ENCODE data around the gene PITPNM2.

PITPNM2 gene

DNA sequence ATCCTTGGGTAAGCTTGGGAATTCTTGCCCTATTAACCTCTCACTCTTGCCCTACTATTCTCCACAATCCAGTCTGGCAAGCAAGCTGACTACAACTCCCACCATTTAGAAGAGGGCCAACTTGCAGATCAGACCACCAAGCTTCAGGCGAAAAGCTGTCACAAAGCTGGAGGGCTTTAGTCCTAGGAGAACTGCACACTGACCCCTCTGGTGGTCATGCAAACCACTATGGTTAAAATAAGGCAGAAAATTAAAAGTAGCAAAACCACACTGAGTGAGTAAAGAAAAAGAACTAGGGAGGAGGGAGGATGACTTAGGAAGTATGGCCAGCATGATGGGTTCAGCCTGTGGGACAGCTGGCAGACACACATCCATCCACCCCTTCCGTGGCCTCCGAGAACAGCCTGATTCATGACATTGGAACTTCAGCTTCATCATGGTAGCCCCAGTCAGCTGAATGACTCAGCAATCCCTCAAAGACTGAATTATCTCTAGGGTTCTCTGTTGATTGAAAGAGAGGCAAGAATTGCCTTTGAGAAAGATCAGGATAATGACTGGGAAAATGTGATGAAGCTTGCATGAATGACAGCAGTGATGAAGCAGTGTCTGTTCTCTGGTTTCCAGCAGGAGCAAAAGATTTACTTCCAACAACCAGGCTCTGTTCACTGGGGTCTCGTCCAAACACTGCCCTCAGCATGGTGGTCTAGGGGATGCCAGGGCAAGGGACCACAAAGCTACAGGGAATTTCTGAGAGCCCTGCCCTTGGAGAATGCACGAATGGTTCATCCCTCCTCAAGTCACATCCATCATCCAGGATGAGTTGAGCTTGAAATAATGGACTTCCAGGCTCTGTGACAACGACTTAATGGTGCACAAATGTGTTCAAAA lies 24.4 kb downstream of the PITPNM2 start:
- H3K27me3 ChIP-seq (ENCODE audit: insufficient read depth, low read length) = no peaks in the 10 kb centered on the region
- no peaks in the 10 kb centered on the region for H3K9me3 ChIP-seq (ENCODE audit: low read length)
- no peak overlapping the region for H3K4me3 ChIP-seq (ENCODE audit: low read length)
- no peaks in the 10 kb centered on the region for H3K36me3 ChIP-seq (ENCODE audit: insufficient read depth, low read length)
- peaks cover 11% of the 10 kb centered on the region for H3K4me1 ChIP-seq (ENCODE audit: insufficient read depth, low read length)
- H2AFZ ChIP-seq (ENCODE audit: low read depth, low read length) = no peak overlapping the region

DNA sequence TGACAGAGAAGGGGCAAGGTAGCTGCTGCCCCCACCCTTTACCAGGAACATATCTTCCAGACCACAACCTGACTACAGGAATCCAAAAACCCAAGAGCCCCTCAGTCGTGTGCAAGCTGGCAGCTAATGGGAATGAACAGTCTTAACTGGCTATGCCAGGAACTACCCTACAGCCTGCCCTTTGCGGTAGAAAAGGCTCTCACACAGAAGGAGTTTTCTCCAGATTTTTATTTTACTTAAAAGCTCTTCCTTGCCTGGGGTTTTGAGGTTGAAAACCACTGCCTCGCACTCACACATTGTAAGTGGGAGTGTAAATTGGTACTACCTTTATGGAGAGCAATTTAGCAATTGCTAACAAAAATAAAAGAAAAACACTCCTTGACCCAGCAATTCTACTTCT lies 28.3 kb downstream of the PITPNM2 start:
- Histone ChIP-seq H3K36me3 (ENCODE audit: insufficient read depth, low read length) (no peaks in the 10 kb centered on the region), H3K9me3 (ENCODE audit: low read length) (no peaks in the 10 kb centered on the region), H3K27me3 (ENCODE audit: insufficient read depth, low read length) (no peaks in the 10 kb centered on the region), H3K4me3 (ENCODE audit: low read length) (no peak overlapping the region), H3K4me1 (ENCODE audit: insufficient read depth, low read length) (peaks cover 11% of the 10 kb centered on the region), H2AFZ (ENCODE audit: low read depth, low read length) (no peak overlapping the region)

DNA sequence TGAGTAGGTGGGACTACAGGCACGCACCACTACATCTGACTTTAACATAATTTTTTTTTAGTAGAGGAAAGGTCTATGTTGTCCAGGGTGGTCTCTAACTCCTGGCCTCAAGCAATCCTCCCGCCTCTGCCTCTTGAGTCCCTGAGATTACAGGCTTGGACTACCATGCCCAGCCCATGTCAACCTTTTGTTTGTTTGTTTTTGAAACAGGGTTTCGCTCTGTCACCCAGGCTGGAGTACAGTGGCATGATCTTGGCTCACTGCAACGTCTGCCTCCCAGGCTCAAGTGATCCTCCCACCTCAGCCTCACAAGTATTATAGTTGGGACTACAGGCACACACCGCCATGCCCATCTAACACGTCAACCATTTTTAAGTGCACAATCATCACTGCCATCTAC lies 29.2 kb downstream of the PITPNM2 start:
- Histone ChIP-seq H3K4me1 (ENCODE audit: insufficient read depth, low read length) (peaks cover 6% of the 10 kb centered on the region), H3K9me3 (ENCODE audit: low read length) (no peaks in the 10 kb centered on the region), H2AFZ (ENCODE audit: low read depth, low read length) (no peak overlapping the region), H3K36me3 (ENCODE audit: insufficient read depth, low read length) (no peaks in the 10 kb centered on the region), H3K4me3 (ENCODE audit: low read length) (no peak overlapping the region), H3K27me3 (ENCODE audit: insufficient read depth, low read length) (no peaks in the 10 kb centered on the region)

DNA sequence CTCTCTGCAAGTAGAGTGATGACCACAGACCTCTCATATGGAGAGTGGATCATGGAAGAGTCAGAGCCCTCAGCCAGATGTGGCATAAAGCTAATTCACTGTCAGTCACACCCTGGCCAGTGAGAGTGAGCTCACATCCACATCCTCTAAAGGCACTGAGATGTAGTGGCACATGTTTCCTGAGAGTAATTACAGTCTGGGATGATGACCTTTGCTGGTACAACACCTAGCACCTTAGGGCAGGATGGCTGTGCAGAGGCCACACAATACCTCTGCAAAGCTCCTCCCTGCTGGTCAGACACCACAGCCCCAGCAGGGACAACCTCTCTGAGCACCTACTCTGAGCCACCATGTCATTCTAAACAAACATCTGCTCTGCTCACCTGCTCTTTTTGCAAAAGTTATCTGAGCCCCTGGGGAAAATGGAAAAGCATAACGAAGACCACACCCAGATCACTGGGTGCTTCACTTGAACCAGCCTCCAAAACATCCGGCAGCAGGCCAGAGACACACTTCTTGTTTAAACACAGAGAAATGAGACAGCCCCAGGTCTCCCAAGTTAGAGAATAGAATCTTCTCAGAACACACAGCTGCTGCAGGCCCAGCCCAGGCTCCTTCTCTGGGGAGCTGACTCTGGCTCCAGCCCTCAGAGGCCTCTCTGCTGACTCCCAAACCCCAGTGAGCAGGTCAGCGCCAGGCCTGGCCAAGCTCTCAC lies 30.3 kb downstream of the PITPNM2 start:
- H3K4me3 ChIP-seq (ENCODE audit: low read length) = no peak overlapping the region
- no peaks in the 10 kb centered on the region for H3K36me3 ChIP-seq (ENCODE audit: insufficient read depth, low read length)
- no peaks in the 10 kb centered on the region for H3K27me3 ChIP-seq (ENCODE audit: insufficient read depth, low read length)
- no peaks in the 10 kb centered on the region for H3K9me3 ChIP-seq (ENCODE audit: low read length)
- H2AFZ ChIP-seq (ENCODE audit: low read depth, low read length) = no peak overlapping the region
- H3K4me1 ChIP-seq (ENCODE audit: insufficient read depth, low read length) = peaks cover 5% of the 10 kb centered on the region

DNA sequence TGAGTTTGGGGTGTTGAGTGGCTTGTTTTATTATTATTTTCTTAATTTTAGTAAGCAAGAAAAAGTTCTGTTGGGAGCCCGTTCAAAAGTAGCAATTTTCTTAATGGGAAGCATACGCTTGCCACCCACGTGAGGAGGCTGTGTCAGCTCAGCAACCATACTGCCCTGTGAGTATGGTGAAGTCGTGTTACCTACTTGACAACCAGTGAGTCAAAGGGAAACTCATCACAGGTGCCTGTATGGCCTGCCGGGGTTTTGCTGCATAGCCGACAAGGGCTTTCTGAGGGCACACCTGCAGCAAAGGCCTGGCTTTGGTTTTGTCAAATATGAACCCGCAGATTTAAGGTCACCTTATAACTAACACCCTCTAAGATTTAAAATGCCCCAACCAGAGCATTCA lies 31.1 kb downstream of the PITPNM2 start:
- Histone ChIP-seq H3K36me3 (ENCODE audit: insufficient read depth, low read length) (no peaks in the 10 kb centered on the region), H2AFZ (ENCODE audit: low read depth, low read length) (no peak overlapping the region), H3K4me1 (ENCODE audit: insufficient read depth, low read length) (peaks cover 9% of the 10 kb centered on the region), H3K9me3 (ENCODE audit: low read length) (no peaks in the 10 kb centered on the region), H3K27me3 (ENCODE audit: insufficient read depth, low read length) (no peaks in the 10 kb centered on the region), H3K4me3 (ENCODE audit: low read length) (no peak overlapping the region)

DNA sequence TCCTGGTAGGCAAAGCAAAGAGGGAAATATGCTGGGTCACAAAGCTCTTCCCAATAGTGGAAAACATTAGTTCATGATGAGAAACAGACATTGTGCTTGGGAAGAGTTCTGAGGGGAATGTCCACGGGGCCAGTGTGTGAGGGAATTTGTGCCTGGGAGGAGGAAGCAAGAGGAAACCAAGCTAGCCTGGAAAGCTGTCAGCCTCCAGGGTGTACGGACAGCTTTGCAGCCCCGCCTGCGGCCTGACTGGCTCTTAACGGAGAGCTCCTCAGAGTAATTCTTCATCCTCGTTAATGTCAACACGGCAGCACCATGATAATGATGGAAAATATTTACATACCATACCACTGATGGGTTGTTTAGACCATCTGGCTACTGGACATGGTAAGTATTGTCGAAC lies 32.4 kb downstream of the PITPNM2 start:
- Histone ChIP-seq H2AFZ (ENCODE audit: low read depth, low read length) (no peak overlapping the region), H3K4me3 (ENCODE audit: low read length) (no peak overlapping the region), H3K36me3 (ENCODE audit: insufficient read depth, low read length) (no peaks in the 10 kb centered on the region), H3K4me1 (ENCODE audit: insufficient read depth, low read length) (peaks cover 9% of the 10 kb centered on the region), H3K9me3 (ENCODE audit: low read length) (no peaks in the 10 kb centered on the region), H3K27me3 (ENCODE audit: insufficient read depth, low read length) (no peaks in the 10 kb centered on the region)

DNA sequence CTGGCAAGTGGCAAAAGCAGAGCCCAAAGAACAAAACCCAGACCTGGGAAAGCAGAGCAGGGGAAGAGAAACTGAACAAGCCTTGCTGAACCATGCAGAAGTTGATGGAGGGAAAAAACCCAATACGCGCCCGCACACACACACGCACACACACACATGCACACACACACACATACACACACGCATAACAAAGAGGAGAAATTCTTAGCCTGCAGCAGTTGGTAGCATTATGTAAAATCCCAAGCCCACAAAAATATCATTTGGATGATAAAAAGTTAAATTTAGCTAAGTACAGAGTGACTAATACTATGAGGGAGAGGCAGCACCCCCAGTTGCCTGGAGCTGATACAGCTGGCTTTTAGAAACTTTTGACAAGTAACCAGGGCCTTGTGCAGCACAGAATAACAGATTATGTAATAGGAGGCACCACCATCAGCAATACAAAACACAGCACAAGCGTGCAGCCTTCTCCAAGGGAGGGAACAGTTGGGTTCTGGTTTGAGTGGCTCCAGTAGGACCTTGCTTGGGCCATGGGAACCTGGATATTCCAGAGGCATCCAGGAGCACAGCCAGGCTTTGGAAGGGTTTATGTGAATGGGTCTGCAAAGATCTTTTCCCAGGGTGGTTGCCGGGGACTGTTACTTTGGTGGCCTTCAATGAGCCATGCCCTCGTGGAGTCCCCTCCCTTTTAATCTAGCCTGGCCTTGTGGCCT lies 35.3 kb downstream of the PITPNM2 start:
- H3K4me1 ChIP-seq (ENCODE audit: insufficient read depth, low read length) = peaks cover 32% of the 10 kb centered on the region
- H2AFZ ChIP-seq (ENCODE audit: low read depth, low read length) = no peak overlapping the region
- no peaks in the 10 kb centered on the region for H3K27me3 ChIP-seq (ENCODE audit: insufficient read depth, low read length)
- H3K4me3 ChIP-seq (ENCODE audit: low read length) = no peak overlapping the region
- no peaks in the 10 kb centered on the region for H3K36me3 ChIP-seq (ENCODE audit: insufficient read depth, low read length)
- no peaks in the 10 kb centered on the region for H3K9me3 ChIP-seq (ENCODE audit: low read length)

DNA sequence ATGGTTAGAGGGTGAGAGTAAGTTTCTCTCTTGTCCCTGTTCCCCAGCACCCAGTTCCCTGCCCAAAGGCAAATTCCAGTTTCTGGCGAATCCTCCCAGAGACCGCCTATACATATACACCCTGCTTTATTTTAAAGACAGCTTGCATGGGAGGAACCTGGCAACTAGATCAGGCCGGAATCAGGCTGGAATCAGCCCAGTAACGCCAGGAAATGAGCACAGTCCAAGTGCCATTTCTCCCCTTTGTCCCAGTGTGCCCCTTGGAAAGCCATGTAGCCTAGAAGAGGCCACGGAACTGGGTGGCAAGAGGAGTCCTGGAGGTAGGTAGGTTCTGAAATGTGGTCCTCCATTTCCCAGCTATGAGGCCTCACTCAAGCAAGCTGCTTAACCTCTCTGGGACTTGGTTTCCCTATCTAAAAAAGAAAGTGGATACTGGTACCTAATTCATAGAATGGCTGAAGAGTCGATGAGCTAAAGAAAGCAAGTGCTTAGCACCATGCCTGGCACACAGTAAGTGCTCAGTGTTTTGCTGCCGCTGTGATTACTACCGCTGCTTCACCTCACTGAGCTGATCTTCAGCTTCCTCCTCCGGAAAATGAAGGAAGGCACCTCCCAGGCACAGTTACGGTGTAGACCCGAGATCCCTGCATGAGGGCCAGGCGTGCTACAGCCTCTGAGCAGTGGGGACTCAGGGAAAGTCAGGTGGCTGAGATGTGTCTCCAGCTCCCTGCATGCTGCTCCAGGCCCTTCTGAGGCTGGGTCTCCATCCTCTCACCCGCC lies 36.4 kb downstream of the PITPNM2 start:
- Histone ChIP-seq H3K36me3 (ENCODE audit: insufficient read depth, low read length) (no peaks in the 10 kb centered on the region), H3K4me1 (ENCODE audit: insufficient read depth, low read length) (peaks cover 32% of the 10 kb centered on the region), H3K27me3 (ENCODE audit: insufficient read depth, low read length) (no peaks in the 10 kb centered on the region), H2AFZ (ENCODE audit: low read depth, low read length) (no peak overlapping the region), H3K4me3 (ENCODE audit: low read length) (no peak overlapping the region), H3K9me3 (ENCODE audit: low read length) (no peaks in the 10 kb centered on the region)

DNA sequence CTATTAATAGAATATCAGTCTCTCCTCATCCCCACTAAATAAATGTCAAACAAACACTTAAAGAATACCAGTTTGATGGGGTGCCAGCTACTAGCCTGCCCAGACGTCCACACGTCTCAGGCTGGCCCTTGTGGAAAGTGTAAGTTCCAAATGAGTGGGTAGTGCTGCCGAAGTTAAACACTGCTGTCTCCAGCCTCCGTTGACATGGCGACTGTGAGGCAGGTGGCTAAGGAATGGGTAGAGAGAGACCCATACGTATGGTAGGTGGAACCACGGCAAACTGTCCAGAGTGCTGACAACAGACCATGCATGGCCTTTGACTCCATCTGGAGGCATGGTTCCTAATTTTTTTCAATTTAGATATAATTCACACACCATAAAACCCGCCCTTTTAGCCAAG lies 37.9 kb downstream of the PITPNM2 start:
- Histone ChIP-seq H3K4me1 (ENCODE audit: insufficient read depth, low read length) (peaks cover 32% of the 10 kb centered on the region), H3K9me3 (ENCODE audit: low read length) (no peaks in the 10 kb centered on the region), H3K4me3 (ENCODE audit: low read length) (no peak overlapping the region), H3K36me3 (ENCODE audit: insufficient read depth, low read length) (no peaks in the 10 kb centered on the region), H3K27me3 (ENCODE audit: insufficient read depth, low read length) (no peaks in the 10 kb centered on the region), H2AFZ (ENCODE audit: low read depth, low read length) (no peak overlapping the region)

DNA sequence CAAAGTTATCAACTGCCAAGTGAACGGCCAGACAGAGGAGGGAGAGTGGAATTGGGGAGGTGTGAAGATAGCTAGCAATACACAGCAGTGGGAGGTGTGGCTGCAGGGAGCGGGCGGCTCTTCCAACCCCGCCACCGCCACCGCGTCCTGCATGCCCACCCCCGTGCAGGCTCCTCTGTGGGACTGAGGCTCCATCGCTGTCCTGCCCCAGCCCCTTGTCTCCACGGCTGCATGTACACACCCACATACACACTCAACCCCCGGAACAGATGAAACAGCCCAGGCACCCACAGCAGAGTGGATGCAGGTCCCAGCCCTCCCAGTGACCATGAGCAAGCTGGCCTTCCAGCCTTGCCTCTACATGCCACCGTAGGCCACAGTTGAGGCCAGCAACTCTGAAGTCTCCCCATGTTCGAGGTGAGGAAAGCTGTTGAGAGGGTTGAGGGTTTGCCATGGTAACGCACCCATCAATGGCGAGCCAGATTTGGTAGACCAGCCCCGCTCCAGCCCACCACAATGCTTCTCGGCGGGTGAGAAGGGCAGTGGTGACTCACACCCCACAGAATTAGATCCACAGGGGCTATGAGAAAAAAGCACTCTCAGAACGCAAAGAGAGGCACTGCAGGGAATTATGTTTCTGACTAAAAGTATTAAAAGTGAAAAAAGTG lies 39.3 kb downstream of the PITPNM2 start:
- Histone ChIP-seq H3K9me3 (ENCODE audit: low read length) (no peaks in the 10 kb centered on the region), H3K4me1 (ENCODE audit: insufficient read depth, low read length) (peaks cover 38% of the 10 kb centered on the region), H3K36me3 (ENCODE audit: insufficient read depth, low read length) (no peaks in the 10 kb centered on the region), H3K27me3 (ENCODE audit: insufficient read depth, low read length) (no peaks in the 10 kb centered on the region), H3K4me3 (ENCODE audit: low read length) (no peak overlapping the region), H2AFZ (ENCODE audit: low read depth, low read length) (no peak overlapping the region)

DNA sequence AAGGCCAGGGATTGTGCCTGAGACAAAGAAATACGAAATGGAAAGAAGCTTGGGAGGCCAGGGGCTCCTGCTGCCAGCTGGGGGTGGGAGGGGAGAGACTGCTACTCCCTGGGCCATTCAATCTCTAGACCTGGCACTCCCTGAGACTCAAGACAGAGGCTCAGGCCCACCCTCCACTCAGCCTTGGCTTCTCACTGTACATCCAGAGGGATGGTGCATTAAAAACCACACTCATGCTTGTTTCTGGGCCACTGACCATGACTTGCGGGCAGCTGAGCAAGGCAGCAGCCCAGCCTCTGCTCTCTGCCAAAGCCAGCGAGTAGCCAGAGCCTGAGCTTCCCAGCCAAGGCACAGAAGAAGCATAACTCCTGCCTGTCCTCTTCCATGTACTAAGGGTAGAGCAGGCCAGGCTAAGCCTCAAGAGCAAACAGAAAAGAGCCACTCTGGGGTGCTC lies 41.5 kb downstream of the PITPNM2 start:
- no peaks in the 10 kb centered on the region for H3K9me3 ChIP-seq (ENCODE audit: low read length)
- peaks cover 29% of the 10 kb centered on the region for H3K4me1 ChIP-seq (ENCODE audit: insufficient read depth, low read length)
- no peaks in the 10 kb centered on the region for H3K36me3 ChIP-seq (ENCODE audit: insufficient read depth, low read length)
- H3K27me3 ChIP-seq (ENCODE audit: insufficient read depth, low read length) = no peaks in the 10 kb centered on the region
- no peak overlapping the region for H3K4me3 ChIP-seq (ENCODE audit: low read length)
- H2AFZ ChIP-seq (ENCODE audit: low read depth, low read length) = no peak overlapping the region

DNA sequence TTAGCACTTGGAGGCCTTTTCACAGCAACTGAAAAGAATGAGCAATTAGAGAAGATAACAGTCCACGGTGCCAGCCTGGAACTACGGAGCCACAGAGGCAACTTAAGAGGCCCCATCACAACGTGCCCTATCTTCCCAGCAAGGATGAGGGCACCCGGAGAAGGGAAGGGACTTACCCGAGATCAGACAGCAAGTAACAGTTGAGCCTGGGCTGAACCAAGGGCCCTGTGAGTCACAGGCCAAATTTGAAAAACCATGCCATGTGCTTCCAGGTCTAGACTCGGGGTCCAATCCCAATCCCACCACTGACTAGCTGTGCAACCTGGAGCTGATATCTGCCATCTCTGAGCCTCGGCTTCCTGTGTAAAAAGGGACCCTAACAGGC lies 42.2 kb downstream of the PITPNM2 start:
- Histone ChIP-seq H3K27me3 (ENCODE audit: insufficient read depth, low read length) (no peaks in the 10 kb centered on the region), H2AFZ (ENCODE audit: low read depth, low read length) (no peak overlapping the region), H3K4me3 (ENCODE audit: low read length) (no peak overlapping the region), H3K36me3 (ENCODE audit: insufficient read depth, low read length) (no peaks in the 10 kb centered on the region), H3K4me1 (ENCODE audit: insufficient read depth, low read length) (peaks cover 29% of the 10 kb centered on the region), H3K9me3 (ENCODE audit: low read length) (no peaks in the 10 kb centered on the region)
